Loucy (cell line): ENCODE data around the gene PSD2.

Experiments used
- H2AFZ ChIP-seq: fragments of 200-600 bp; sonication (generic); 2 replicates; pipeline ENCODE4 v1.6.0; 2016; ENCODE audit warnings: antibody characterized with exemption, mild to moderate bottlenecking, low read length, moderate library complexity
- H3F3A ChIP-seq: fragments of 200-600 bp; 2 replicates; pipeline ENCODE4 v1.6.0; 2016; ENCODE audit warnings: antibody characterized with exemption, low read depth, mild to moderate bottlenecking
- H3K27me3 ChIP-seq: fragments of 200-600 bp; sonication (generic); 2 replicates; pipeline ENCODE4 v1.6.1; 2014; ENCODE audit warnings: low read length, mild to moderate bottlenecking; ENCODE audit not compliant: insufficient read depth, poor library complexity, severe bottlenecking
- H3K36me3 ChIP-seq: fragments of 200-600 bp; sonication (generic); 2 replicates; pipeline ENCODE4 v1.6.1; 2016; ENCODE audit warnings: low read length; ENCODE audit not compliant: insufficient read depth
- H3K4me1 ChIP-seq: fragments of 200-600 bp; sonication (generic); 2 replicates; pipeline ENCODE4 v1.5.1; 2014; ENCODE audit warnings: low read length, mild to moderate bottlenecking; ENCODE audit not compliant: insufficient read depth, poor library complexity, severe bottlenecking
- H3K4me2 ChIP-seq: fragments of 200-600 bp; sonication (generic); 2 replicates; pipeline ENCODE4 v1.6.0; 2014; ENCODE audit warnings: antibody characterized with exemption, low read length, low read depth, mild to moderate bottlenecking; ENCODE audit not compliant: poor library complexity, severe bottlenecking
- H3K4me3 ChIP-seq: fragments of 200-600 bp; sonication (generic); 2 replicates; pipeline ENCODE4 v1.5.1; 2014; ENCODE audit warnings: low read length, mild to moderate bottlenecking, mixed read lengths; ENCODE audit not compliant: poor library complexity, severe bottlenecking
- H3K79me2 ChIP-seq: fragments of 200-600 bp; sonication (generic); 2 replicates; pipeline ENCODE4 v1.6.1; 2014; ENCODE audit warnings: low read length; ENCODE audit not compliant: insufficient read depth
- H3K9ac ChIP-seq: fragments of 200-600 bp; sonication (generic); 2 replicates; pipeline ENCODE4 v1.6.0; 2014; ENCODE audit warnings: mild to moderate bottlenecking, low read depth, low read length, moderate library complexity; ENCODE audit not compliant: poor library complexity, severe bottlenecking
- H3K9me2 ChIP-seq: fragments of 200-600 bp; sonication (generic); replicated peaks from 2 replicates; pipeline ENCODE4 v1.6.1; 2016; ENCODE audit warnings: low read depth, low read length, mixed read lengths
- H3K9me3 ChIP-seq: fragments of 200-600 bp; sonication (generic); 2 replicates; pipeline ENCODE4 v1.6.1; 2014; ENCODE audit warnings: mild to moderate bottlenecking, antibody characterized with exemption, low read length, low read depth; ENCODE audit not compliant: insufficient read depth
- H4K20me1 ChIP-seq: fragments of 200-600 bp; sonication (generic); 2 replicates; pipeline ENCODE4 v1.6.0; 2014; ENCODE audit warnings: antibody characterized with exemption, low read length, mild to moderate bottlenecking; ENCODE audit not compliant: insufficient read depth, poor library complexity, severe bottlenecking
- CTCF ChIP-seq: fragments of 200-600 bp; sonication (generic); conservative IDR thresholded peaks from 2 replicates; pipeline ENCODE4 v1.5.1; 2014; ENCODE audit warnings: mild to moderate bottlenecking, antibody characterized with exemption, low read length
- EZH2phosphoT487 ChIP-seq: fragments of 200-600 bp; IDR thresholded peaks from 2 replicates; pipeline ENCODE4 v1.6.1; 2018; ENCODE audit warnings: antibody characterized with exemption, mild to moderate bottlenecking, moderate library complexity, borderline replicate concordance

Gene PSD2

GRCh38 chr5:139855946-139856540 lies 60.4 kb downstream of the PSD2 start:
- H3K36me3 ChIP-seq: no peaks in the 10 kb centered on the region

GRCh38 chr5:139856714-139857113 lies 61.1 kb downstream of the PSD2 start:
- no peaks in the 10 kb centered on the region for H3F3A ChIP-seq
- TF ChIP-seq EZH2phosphoT487 (no peak), CTCF (no peak)

More at GRCh38 chr5:139855946-139856540, 60.4 kb downstream of the PSD2 start:
- Histone ChIP-seq H3K27me3 (no peaks in the 10 kb centered on the region), H3K9me3 (no peaks in the 10 kb centered on the region), H3K4me3 (no peak overlapping the region), H3K4me1 (no peaks in the 10 kb centered on the region), H3K79me2 (no peaks in the 10 kb centered on the region), H3F3A (no peaks in the 10 kb centered on the region), H3K4me2 (no peak overlapping the region), H4K20me1 (no peaks in the 10 kb centered on the region), H3K9ac (no peak overlapping the region), H3K9me2 (no peaks in the 10 kb centered on the region), H2AFZ (no peak overlapping the region)
- TF ChIP-seq EZH2phosphoT487: no peak
- TF ChIP-seq CTCF: no peak

GRCh38 chr5:139859013-139859412 lies 63.4 kb downstream of the PSD2 start:
- H3K9me3 ChIP-seq: no peaks in the 10 kb centered on the region
- H3K36me3 ChIP-seq: no peaks in the 10 kb centered on the region
- no peaks in the 10 kb centered on the region for H3K27me3 ChIP-seq
- H3K4me3 ChIP-seq: no peak overlapping the region
- no peaks in the 10 kb centered on the region for H4K20me1 ChIP-seq
- TF ChIP-seq CTCF (no peak), EZH2phosphoT487 (no peak)
- H3K9ac ChIP-seq: no peak overlapping the region
- no peak overlapping the region for H3K4me2 ChIP-seq
- no peaks in the 10 kb centered on the region for H3F3A ChIP-seq
- no peak overlapping the region for H2AFZ ChIP-seq
- no peaks in the 10 kb centered on the region for H3K4me1 ChIP-seq
- H3K79me2 ChIP-seq: no peaks in the 10 kb centered on the region
- H3K9me2 ChIP-seq: no peaks in the 10 kb centered on the region

More at GRCh38 chr5:139856714-139857113, 61.1 kb downstream of the PSD2 start:
- no peaks in the 10 kb centered on the region for H3K4me1 ChIP-seq
- no peaks in the 10 kb centered on the region for H3K27me3 ChIP-seq
- no peaks in the 10 kb centered on the region for H3K9me3 ChIP-seq
- no peaks in the 10 kb centered on the region for H4K20me1 ChIP-seq
- H3K4me3 ChIP-seq: no peak overlapping the region
- H3K36me3 ChIP-seq: no peaks in the 10 kb centered on the region
- no peak overlapping the region for H3K9ac ChIP-seq
- H3K79me2 ChIP-seq: no peaks in the 10 kb centered on the region
- no peak overlapping the region for H3K4me2 ChIP-seq
- no peaks in the 10 kb centered on the region for H3K9me2 ChIP-seq
- no peak overlapping the region for H2AFZ ChIP-seq
